CD14-positive monocyte (primary cell): Measurements from ENCODE around the gene PLEK2. TPM values are rescaled to one million over a fixed set of nuclear protein-coding genes. Genes with fewer than 3 reads are reported as not detected.

Experiments
- DNase-seq, 3 donors: peaks; one replicate each; pipeline ENCODE4 v3.0.0-alpha.2; 2011 to 2022
- H2AFZ ChIP-seq: 2 replicates; pipeline ENCODE4 v1.6.0; 2012; ENCODE audit warnings: mild to moderate bottlenecking, low read depth, low read length, inconsistent platforms; ENCODE audit not compliant: insufficient read depth, poor library complexity, severe bottlenecking
- H3K27ac ChIP-seq, 2 donors: 1 replicate in 1 of 2; 2 replicates in 1 of 2; pipeline ENCODE4 v1.5.1; 2012 to 2013; ENCODE audit warnings: low read length in 2 of 2, control low read depth in 1 of 2, inconsistent platforms in 1 of 2, low read depth in 1 of 2, mild to moderate bottlenecking in 1 of 2
- H3K27me3 ChIP-seq, 2 donors: one replicate each; pipeline versions ENCODE4 v1.6.0 to v1.6.1; 2011 to 2013; ENCODE audit warnings: low read length in 2 of 2; ENCODE audit not compliant: control insufficient read depth in 2 of 2, insufficient read depth in 2 of 2
- H3K36me3 ChIP-seq, 2 donors: replicated peaks in 1 of 2; 1 replicate in 1 of 2; 2 replicates in 1 of 2; pipeline versions ENCODE4 v1.5.1 to v1.6.1; 2012 to 2013; ENCODE audit warnings: low read length in 2 of 2, control low read depth in 1 of 2, inconsistent platforms in 1 of 2, mild to moderate bottlenecking in 1 of 2; ENCODE audit not compliant: insufficient read depth in 2 of 2, control insufficient read depth in 1 of 2
- H3K4me1 ChIP-seq, 2 donors: 1 replicate in 1 of 2; 2 replicates in 1 of 2; pipeline versions ENCODE4 v1.5.1 to v1.6.1; 2012 to 2013; ENCODE audit warnings: low read length in 2 of 2, control low read depth in 1 of 2, inconsistent platforms in 1 of 2, mild to moderate bottlenecking in 1 of 2, moderate library complexity in 1 of 2; ENCODE audit not compliant: insufficient read depth in 2 of 2, control insufficient read depth in 1 of 2
- H3K4me2 ChIP-seq: replicated peaks from 2 replicates; pipeline ENCODE3; 2012; ENCODE audit warnings: low read length, moderate library complexity, mild to moderate bottlenecking; ENCODE audit not compliant: poor library complexity, severe bottlenecking; ENCODE audit errors: extremely low read depth
- H3K4me3 ChIP-seq, 3 experiments: fragments of 200-600 bp in 1 of 3; sonication (generic) in 1 of 3; replicated peaks in 1 of 3; 1 replicate in 2 of 3; 2 replicates in 1 of 3; pipeline ENCODE4 v1.5.1; 2011 to 2013; ENCODE audit warnings: low read length in 3 of 3, mild to moderate bottlenecking in 3 of 3, control low read depth in 2 of 3, low read depth in 2 of 3, inconsistent platforms in 1 of 3, moderate library complexity in 1 of 3
- H3K79me2 ChIP-seq: 2 replicates; pipeline ENCODE4 v1.6.0; 2012; ENCODE audit warnings: mild to moderate bottlenecking, control low read depth, inconsistent platforms, low read length, moderate library complexity; ENCODE audit not compliant: insufficient read depth
- H3K9ac ChIP-seq: 2 replicates; pipeline ENCODE4 v1.6.0; 2017; ENCODE audit warnings: low read length, mild to moderate bottlenecking; ENCODE audit not compliant: insufficient read depth, poor library complexity, severe bottlenecking
- H3K9me3 ChIP-seq, 2 donors: replicated peaks in 1 of 2; 1 replicate in 1 of 2; 2 replicates in 1 of 2; pipeline versions ENCODE4 v1.5.1 to v1.6.1; 2012 to 2013; ENCODE audit warnings: low read length in 2 of 2, control low read depth in 1 of 2; ENCODE audit not compliant: control insufficient read depth in 1 of 2, insufficient read depth in 1 of 2
- H4K20me1 ChIP-seq: 2 replicates; pipeline ENCODE4 v1.6.0; 2012; ENCODE audit warnings: mild to moderate bottlenecking, low read length, control low read depth, moderate library complexity; ENCODE audit not compliant: insufficient read depth
- H3K27ac Mint-ChIP-seq, 7 donors: one replicate each; pipeline ENCODE4 v1.8.0; 2020; ENCODE audit warnings: mild to moderate bottlenecking in 7 of 7, mixed read lengths in 7 of 7, moderate library complexity in 6 of 7, inconsistent platforms in 2 of 7
- H3K27me3 Mint-ChIP-seq, 3 donors: one replicate each; pipeline ENCODE4 v1.8.0; 2021 to 2022; ENCODE audit warnings: low read depth in 3 of 3, mild to moderate bottlenecking in 3 of 3, mixed read lengths in 3 of 3, moderate library complexity in 3 of 3, inconsistent platforms in 1 of 3
- H3K36me3 Mint-ChIP-seq, 2 donors: one replicate each; pipeline ENCODE4 v1.8.0; 2020; ENCODE audit warnings: mixed read lengths in 2 of 2, inconsistent platforms in 1 of 2, mild to moderate bottlenecking in 1 of 2
- H3K4me1 Mint-ChIP-seq: one replicate; pipeline ENCODE4 v1.8.0; 2020; ENCODE audit warnings: mild to moderate bottlenecking, mixed read lengths
- H3K4me3 Mint-ChIP-seq, 2 donors: one replicate each; pipeline ENCODE4 v1.8.0; 2020; ENCODE audit warnings: mild to moderate bottlenecking in 2 of 2, mixed read lengths in 2 of 2, moderate library complexity in 1 of 2
- H3K9me3 Mint-ChIP-seq, 7 donors: one replicate each; pipeline ENCODE4 v1.8.0; 2020 to 2022; ENCODE audit warnings: mixed read lengths in 7 of 7, mild to moderate bottlenecking in 6 of 7, moderate library complexity in 6 of 7, inconsistent platforms in 2 of 7
- CTCF ChIP-seq: fragments of 200-600 bp; IDR thresholded peaks from one replicate; pipeline ENCODE4 v1.8.0; 2022; ENCODE audit warnings: antibody characterized with exemption, mild to moderate bottlenecking
- WGBS: methylation state at CpG from one replicate; pipeline ENCODE4 v1.1.5; 2013; ENCODE audit warnings: missing lambda C conversion rate; ENCODE audit not compliant: insufficient coverage; 5-methylcytosine and 5-hydroxymethylcytosine counted together
- intact Hi-C, 2 donors: fragments of 100-400 bp; cut with micrococcal nuclease; formaldehyde crosslinking; loops; one replicate each; pipeline versions ENCODE4 v1.15.0 to v1.15.1; 2023
- polyA plus RNA-seq, 3 donors: library from polyadenylated mRNA; depleted of rRNA in 1 of 3; unstranded in 2 of 3; stranded (reverse) in 1 of 3; fragments of 300-500 nt in 2 of 3; fragments of >200 nt in 1 of 3; fragmentation: Illumina TruSeq in 2 of 3; gene quantifications; 1 replicate in 2 of 3; 2 replicates in 1 of 3; pipeline ENCODE4 v1.2.3, GENCODE V29; 2012 to 2021

The PLEK2 gene
- polyA plus RNA-seq, 3 donors = 0.20 TPM; not detected in 2

GRCh38 chr14:67359775-67360469, 52.0 kb downstream of the PLEK2 start, which contains the start of the genes ATP6V1D and EIF2S1:
TSS of gene ATP6V1D (minus strand) at chr14:67359804. CDS start at chr14:67359698, 106 bp downstream.
TSS of gene EIF2S1 (plus strand) at chr14:67360328. CDS start at chr14:67364768, 4,440 bp downstream.
- no peaks in the 10 kb centered on the region for H3K27me3 Mint-ChIP-seq
- peak; percentile 99 to 100 (median 100) for DNase-seq
- Histone ChIP-seq H3K27me3 (no peaks in the 10 kb centered on the region), H3K27ac (peak within 1 kb of the TSS; percentile 74 to 96), H3K36me3 (peaks cover 8 to 9% of the 10 kb centered on the region in 2 donors), H2AFZ (peak within 1 kb of the TSS; percentile 91), H3K4me2 (peak within 1 kb of the TSS; percentile 90), H4K20me1 (peaks cover 39% of the 10 kb centered on the region), H3K79me2 (peaks cover 90% of the 10 kb centered on the region), H3K4me3 (peak within 1 kb of the TSS; percentile 70 to 97 (median 78)), H3K9me3 (no peaks in the 10 kb centered on the region), H3K4me1 (peaks cover 17 to 33% of the 10 kb centered on the region in 2 donors), H3K9ac (peak within 1 kb of the TSS; percentile 90)
- 0% methylated on average over 44 of the region's 47 CpGs for WGBS
- intact Hi-C loops = loop anchor here in 1 of 2 donors (1.0 to 5.0 kb wide), 2 partner anchors 118 to 340 kb away; partner anchors contain the start of gene PALS1
- H3K9me3 Mint-ChIP-seq = peaks cover 0 to 2% (median 0%) of the 10 kb centered on the region in 7 donors
- peaks cover 44% of the 10 kb centered on the region for H3K4me1 Mint-ChIP-seq
- peak within 1 kb of the TSS; percentile 96 to 97 for H3K4me3 Mint-ChIP-seq
- H3K27ac Mint-ChIP-seq = peak within 1 kb of the TSS; percentile 95 to 98 (median 97)
- peak; percentile 100 for TF ChIP-seq CTCF
- peaks cover 4 to 13% of the 10 kb centered on the region in 2 donors for H3K36me3 Mint-ChIP-seq

- Histone ChIP-seq H3K4me3 (peak overlapping the region; percentile 70 to 97 (median 78)), H4K20me1 (peaks cover 31% of the 10 kb centered on the region), H3K36me3 (peaks cover under 1% of the 10 kb centered on the region in 2 donors), H3K79me2 (peaks cover 90% of the 10 kb centered on the region), H3K27me3 (no peaks in the 10 kb centered on the region), H3K9ac (peak overlapping the region; percentile 90), H3K27ac (peak overlapping the region; percentile 74 to 96), H3K4me1 (peaks cover 17 to 33% of the 10 kb centered on the region in 2 donors), H3K4me2 (peak overlapping the region; percentile 90), H2AFZ (peak overlapping the region; percentile 91), H3K9me3 (no peaks in the 10 kb centered on the region)
- 2% methylated on average over 24 of the region's 38 CpGs for WGBS
- intact Hi-C loops = loop anchor here in 1 of 2 donors (5.0 kb wide), 1 partner anchor 117 kb away; the partner anchor contains the start of gene PALS1
- TF ChIP-seq CTCF = no peak
- H3K4me3 Mint-ChIP-seq = peak overlapping the region; percentile 94 to 97
- peak overlapping the region; percentile 95 to 98 (median 97) for H3K27ac Mint-ChIP-seq
- peaks cover 44% of the 10 kb centered on the region for H3K4me1 Mint-ChIP-seq
- no peaks in the 10 kb centered on the region for H3K27me3 Mint-ChIP-seq
- H3K9me3 Mint-ChIP-seq = peaks cover 0 to 2% (median 0%) of the 10 kb centered on the region in 7 donors
- DNase-seq = peak in 1 of 3 donors; percentile 8
- peaks cover 0 to 6% of the 10 kb centered on the region in 2 donors for H3K36me3 Mint-ChIP-seq
These were observed 52.8 kb downstream of the PLEK2 start for GRCh38 chr14:67358924-67359774.
